ENCODE measurements around the gene LMOD3.

The LMOD3 gene

DNA sequence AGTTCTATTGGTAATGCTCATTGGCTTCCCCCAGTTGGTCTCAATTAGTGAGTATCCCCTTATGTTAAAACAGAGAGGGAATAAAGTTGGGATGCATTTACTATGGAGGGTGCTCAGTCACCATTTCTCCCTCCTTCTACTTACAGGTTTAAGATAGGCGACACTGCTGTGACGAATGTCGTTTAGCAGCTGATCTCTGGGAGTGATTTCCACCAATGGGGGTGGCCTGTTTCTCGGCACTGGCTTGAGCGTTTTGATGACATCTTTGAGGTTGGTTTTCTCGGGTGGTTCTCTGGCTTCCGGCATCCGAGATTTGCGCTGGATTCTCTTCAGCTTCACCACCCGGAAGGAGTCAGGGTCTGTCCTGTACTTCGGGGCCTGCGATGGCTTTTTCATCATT is 3.8 kb downstream of the LMOD3 start:
- DNase-seq (ENCODE audit: extremely low spot score): no peak
- TF ChIP-seq TARDBP (IDR thresholded peaks at IDR 0.05) (no peak), FOXM1 (IDR thresholded peaks at IDR 0.05; ENCODE audit: borderline replicate concordance) (no peak), FOXA1 (IDR thresholded peaks at IDR 0.05) (no peak), L3MBTL2 (conservative IDR thresholded peaks at IDR 0.05) (no peak), ZNF384 (IDR thresholded peaks at IDR 0.05) (no peak), NFRKB (IDR thresholded peaks at IDR 0.05) (no peak), SUZ12 (IDR thresholded peaks at IDR 0.05) (no peak), ELF4 (IDR thresholded peaks at IDR 0.05) (no peak), SP1 (IDR thresholded peaks at IDR 0.05) (no peak), CTBP1 (IDR thresholded peaks at IDR 0.05; ENCODE audit: borderline replicate concordance) (no peak), LEF1 (IDR thresholded peaks at IDR 0.05; ENCODE audit: borderline replicate concordance) (no peak), BHLHE40 (IDR thresholded peaks at IDR 0.05; ENCODE audit: borderline replicate concordance) (no peak), FOXK2 (IDR thresholded peaks at IDR 0.05) (no peak), HDGF (IDR thresholded peaks at IDR 0.05; ENCODE audit: borderline replicate concordance) (no peak), ARNT (IDR thresholded peaks at IDR 0.05) (no peak)
- TF ChIP-seq, protein P1, sequence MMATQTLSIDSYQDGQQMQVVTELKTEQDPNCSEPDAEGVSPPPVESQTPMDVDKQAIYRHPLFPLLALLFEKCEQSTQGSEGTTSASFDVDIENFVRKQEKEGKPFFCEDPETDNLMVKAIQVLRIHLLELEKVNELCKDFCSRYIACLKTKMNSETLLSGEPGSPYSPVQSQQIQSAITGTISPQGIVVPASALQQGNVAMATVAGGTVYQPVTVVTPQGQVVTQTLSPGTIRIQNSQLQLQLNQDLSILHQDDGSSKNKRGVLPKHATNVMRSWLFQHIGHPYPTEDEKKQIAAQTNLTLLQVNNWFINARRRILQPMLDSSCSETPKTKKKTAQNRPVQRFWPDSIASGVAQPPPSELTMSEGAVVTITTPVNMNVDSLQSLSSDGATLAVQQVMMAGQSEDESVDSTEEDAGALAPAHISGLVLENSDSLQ (IDR thresholded peaks at IDR 0.05): no peak
- CTCF ChIA-PET: interaction anchor here (0.6 to 1.3 kb wide), 4 partner anchors 14 to 292 kb away, joined by 3 read pairs; no protein-coding TSS in a partner anchor
- POLR2A ChIA-PET: no interaction called here

DNA sequence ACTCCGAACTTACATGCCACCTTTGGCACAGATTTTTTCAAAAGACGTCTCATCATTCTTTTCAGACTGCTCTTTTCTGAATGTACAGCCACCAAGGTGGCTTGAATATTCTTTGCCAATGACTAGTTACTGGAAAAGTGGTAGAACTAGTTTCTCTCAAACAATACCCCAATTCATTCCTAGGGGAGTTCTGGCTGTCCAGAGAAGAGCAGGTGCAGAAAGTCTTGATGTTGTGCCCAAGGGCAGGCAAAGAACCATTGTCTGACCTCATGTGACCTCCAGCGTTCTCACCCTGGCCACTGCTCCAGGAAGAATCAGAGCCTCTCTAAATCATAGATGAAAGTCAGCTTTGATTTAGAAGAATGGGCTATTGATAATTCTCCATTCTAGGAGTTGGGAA is 5.5 kb downstream of the LMOD3 start:
- DNase-seq (ENCODE audit: extremely low spot score): no peak
- CTCF ChIA-PET: no interaction called here

DNA sequence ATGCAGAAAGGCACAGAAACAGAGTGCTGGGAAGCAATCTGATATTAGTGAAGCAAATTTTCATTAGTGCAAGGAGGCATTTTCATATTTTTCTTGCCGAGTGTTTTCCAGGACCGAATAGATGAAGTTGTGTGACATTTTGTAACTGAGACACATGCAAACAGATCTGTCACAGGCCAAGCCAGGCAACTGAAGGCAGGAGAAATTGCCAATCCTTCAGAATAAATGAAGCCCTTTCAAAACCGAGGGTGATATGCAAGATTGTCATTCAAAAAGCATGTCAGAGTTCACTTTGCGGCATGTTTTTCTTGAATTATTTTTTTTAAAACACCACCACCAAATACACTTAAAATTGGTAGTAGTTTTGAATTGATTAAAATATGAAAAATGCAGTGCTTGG is 6.2 kb downstream of the LMOD3 start:
- TF ChIP-seq ZNF384 (IDR thresholded peaks at IDR 0.05) (no peak), SP1 (IDR thresholded peaks at IDR 0.05) (no peak), FOXM1 (IDR thresholded peaks at IDR 0.05; ENCODE audit: borderline replicate concordance) (no peak), L3MBTL2 (conservative IDR thresholded peaks at IDR 0.05) (no peak), ELF4 (IDR thresholded peaks at IDR 0.05) (no peak), HDGF (IDR thresholded peaks at IDR 0.05; ENCODE audit: borderline replicate concordance) (no peak), TARDBP (IDR thresholded peaks at IDR 0.05) (no peak), ARNT (IDR thresholded peaks at IDR 0.05) (no peak), BHLHE40 (IDR thresholded peaks at IDR 0.05; ENCODE audit: borderline replicate concordance) (no peak), SUZ12 (IDR thresholded peaks at IDR 0.05) (no peak), FOXA1 (IDR thresholded peaks at IDR 0.05) (no peak), FOXK2 (IDR thresholded peaks at IDR 0.05) (no peak)
- TF ChIP-seq, protein P1 (IDR thresholded peaks at IDR 0.05): no peak
- CTCF ChIA-PET: interaction anchor here (0.7 kb wide), 2 partner anchors 12 to 50 kb away, joined by 3 read pairs; no protein-coding TSS in a partner anchor

More for the DNA sequence above, 5.5 kb downstream of the LMOD3 start:
- TF ChIP-seq NFRKB (IDR thresholded peaks at IDR 0.05) (no peak), FOXA1 (IDR thresholded peaks at IDR 0.05) (no peak), L3MBTL2 (conservative IDR thresholded peaks at IDR 0.05) (no peak), LEF1 (IDR thresholded peaks at IDR 0.05; ENCODE audit: borderline replicate concordance) (no peak), ELF4 (IDR thresholded peaks at IDR 0.05) (no peak), ZNF384 (IDR thresholded peaks at IDR 0.05) (no peak), HDGF (IDR thresholded peaks at IDR 0.05; ENCODE audit: borderline replicate concordance) (no peak), SUZ12 (IDR thresholded peaks at IDR 0.05) (no peak), SP1 (IDR thresholded peaks at IDR 0.05) (no peak), CTBP1 (IDR thresholded peaks at IDR 0.05; ENCODE audit: borderline replicate concordance) (no peak), ARNT (IDR thresholded peaks at IDR 0.05) (no peak), BHLHE40 (IDR thresholded peaks at IDR 0.05; ENCODE audit: borderline replicate concordance) (no peak), FOXK2 (IDR thresholded peaks at IDR 0.05) (no peak), TARDBP (IDR thresholded peaks at IDR 0.05) (no peak), FOXM1 (IDR thresholded peaks at IDR 0.05; ENCODE audit: borderline replicate concordance) (no peak)
- TF ChIP-seq, protein P1 (IDR thresholded peaks at IDR 0.05): no peak
- POLR2A ChIA-PET: interaction anchor here (0.6 kb wide), 1 partner anchor 65 kb away, joined by 4 read pairs; no protein-coding TSS in a partner anchor

DNA sequence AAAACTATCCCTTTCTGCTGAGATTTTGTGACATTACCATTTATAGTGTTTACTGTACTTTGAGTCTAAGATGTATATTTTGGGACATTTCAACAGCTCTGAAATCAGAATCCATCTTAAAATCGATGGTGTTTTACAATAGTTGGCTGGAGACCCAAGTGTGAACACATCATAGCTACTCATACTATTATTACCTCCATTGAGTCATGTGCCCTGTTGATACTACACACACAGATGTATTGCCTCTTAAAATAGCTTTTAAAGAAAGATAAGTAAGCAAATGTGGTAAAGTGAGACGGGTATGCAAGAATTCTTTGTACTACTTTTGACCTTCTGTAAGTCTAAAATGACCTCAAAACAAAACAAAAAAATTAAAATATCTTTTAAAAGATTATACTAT is 6.7 kb downstream of the LMOD3 start:
- POLR2A ChIA-PET: no interaction called here

More for the DNA sequence above, 6.2 kb downstream of the LMOD3 start:
- DNase-seq (ENCODE audit: extremely low spot score): no peak
- POLR2A ChIA-PET: no interaction called here

DNA sequence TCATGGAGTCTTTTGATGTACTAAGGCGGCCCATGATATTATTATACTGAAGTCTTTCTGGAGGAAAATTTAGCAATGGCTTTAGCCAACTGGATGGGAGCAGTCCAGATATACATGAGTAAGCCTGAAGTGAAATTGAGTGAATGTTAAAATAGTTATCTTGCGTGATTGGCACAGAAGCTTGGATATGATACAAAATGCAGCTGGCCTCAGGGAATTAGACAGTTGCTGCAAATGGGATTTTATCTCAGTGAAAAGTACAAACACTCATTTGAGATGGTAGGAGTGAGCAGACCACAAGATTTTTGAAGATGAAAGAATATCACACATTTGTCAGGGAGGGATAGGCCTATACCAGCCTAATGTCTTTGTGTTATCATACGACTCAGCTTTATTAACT is 8.9 kb downstream of the LMOD3 start:
- TF ChIP-seq BHLHE40 (IDR thresholded peaks at IDR 0.05; ENCODE audit: borderline replicate concordance) (no peak), NFRKB (IDR thresholded peaks at IDR 0.05) (no peak), FOXA1 (IDR thresholded peaks at IDR 0.05) (no peak), TARDBP (IDR thresholded peaks at IDR 0.05) (no peak), ARNT (IDR thresholded peaks at IDR 0.05) (no peak), L3MBTL2 (conservative IDR thresholded peaks at IDR 0.05) (no peak), HDGF (IDR thresholded peaks at IDR 0.05; ENCODE audit: borderline replicate concordance) (no peak), CTBP1 (IDR thresholded peaks at IDR 0.05; ENCODE audit: borderline replicate concordance) (no peak), FOXK2 (IDR thresholded peaks at IDR 0.05) (no peak), SP1 (IDR thresholded peaks at IDR 0.05) (no peak), ELF4 (IDR thresholded peaks at IDR 0.05) (no peak), FOXM1 (IDR thresholded peaks at IDR 0.05; ENCODE audit: borderline replicate concordance) (no peak), SUZ12 (IDR thresholded peaks at IDR 0.05) (no peak), ZNF384 (IDR thresholded peaks at IDR 0.05) (no peak), LEF1 (IDR thresholded peaks at IDR 0.05; ENCODE audit: borderline replicate concordance) (no peak)
- TF ChIP-seq, protein P1 (IDR thresholded peaks at IDR 0.05): no peak
- DNase-seq (ENCODE audit: extremely low spot score): no peak
- POLR2A ChIA-PET: no interaction called here
- CTCF ChIA-PET: no interaction called here

More for the DNA sequence above, 6.7 kb downstream of the LMOD3 start:
- no peak for TF ChIP-seq HDGF (IDR thresholded peaks at IDR 0.05; ENCODE audit: borderline replicate concordance)
- TF ChIP-seq FOXK2 (IDR thresholded peaks at IDR 0.05): no peak
- no peak for TF ChIP-seq BHLHE40 (IDR thresholded peaks at IDR 0.05; ENCODE audit: borderline replicate concordance)
- TF ChIP-seq SUZ12 (IDR thresholded peaks at IDR 0.05): no peak
- no peak for TF ChIP-seq CTBP1 (IDR thresholded peaks at IDR 0.05; ENCODE audit: borderline replicate concordance)
- no peak for TF ChIP-seq ZNF384 (IDR thresholded peaks at IDR 0.05)
- no peak for TF ChIP-seq FOXA1 (IDR thresholded peaks at IDR 0.05)
- no peak for TF ChIP-seq ARNT (IDR thresholded peaks at IDR 0.05)
- TF ChIP-seq SP1 (IDR thresholded peaks at IDR 0.05): no peak
- no peak for TF ChIP-seq ELF4 (IDR thresholded peaks at IDR 0.05)
- DNase-seq (ENCODE audit: extremely low spot score): no peak
- CTCF ChIA-PET: interaction anchor here (0.6 to 0.7 kb wide), 3 partner anchors 9 to 50 kb away, joined by 3 to 6 read pairs (median 3); no protein-coding TSS in a partner anchor
